SK-N-MC (cell line): ENCODE data around the gene GLYAT.
"Not testable (repeated sequence)": the region's sequence is repeated elsewhere in the genome, so short reads cannot be mapped to it uniquely, and the experiment has no call there.

Source experiments
- EZH2 ChIP-seq: fragments of 200-600 bp; sonication (generic); IDR thresholded peaks from one replicate; pipeline ENCODE4 v1.6.1; 2017; ENCODE audit warnings: antibody characterized with exemption
- POLR2AphosphoS5 ChIP-seq: IDR thresholded peaks from 2 replicates; pipeline ENCODE4 v1.6.1; 2012; ENCODE audit warnings: mild to moderate bottlenecking, low read depth, low read length, borderline replicate concordance

GRCh38 chr11:58682660-58683059 lies 49.1 kb downstream of the GLYAT start:
- TF ChIP-seq POLR2AphosphoS5, EZH2: not testable (repeated sequence)
